Cerebellar cortex (tissue), 1 donor: ENCODE data around the gene FN1.

Experiments used
- DNase-seq: peaks from one replicate; pipeline ENCODE4 v3.0.0-alpha.2; 2015; ENCODE audit warnings: low spot score

Gene FN1

DNA sequence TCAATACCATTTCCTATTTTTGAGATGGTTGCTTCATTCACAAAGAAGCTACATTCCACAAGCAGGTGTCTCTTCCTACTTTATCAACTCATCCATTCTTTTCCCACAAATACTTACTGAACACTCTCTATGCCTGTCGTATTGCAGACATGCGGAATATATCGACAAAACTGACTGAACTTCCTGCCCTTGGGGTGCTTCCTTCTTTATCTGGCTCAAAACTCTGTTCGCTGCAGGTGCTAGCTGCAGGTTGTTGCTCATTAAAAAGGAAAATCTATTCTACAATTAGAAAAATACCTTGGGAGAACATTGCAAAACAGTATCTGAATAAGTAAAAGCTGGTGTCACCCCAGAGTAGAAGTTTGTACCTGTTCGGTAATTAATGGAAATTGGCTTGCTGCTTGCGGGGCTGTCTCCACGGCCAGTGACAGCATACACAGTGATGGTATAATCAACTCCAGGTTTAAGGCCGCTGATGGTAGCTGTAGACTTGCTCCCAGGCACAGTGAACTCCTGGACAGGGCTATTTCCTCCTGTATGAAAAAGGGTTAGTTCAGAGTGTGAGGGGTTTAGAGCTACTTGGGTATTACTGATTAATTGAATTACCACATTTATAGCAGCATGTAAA lies 52.1 kb downstream of the FN1 start:
- DNase-seq, result no peak

DNA sequence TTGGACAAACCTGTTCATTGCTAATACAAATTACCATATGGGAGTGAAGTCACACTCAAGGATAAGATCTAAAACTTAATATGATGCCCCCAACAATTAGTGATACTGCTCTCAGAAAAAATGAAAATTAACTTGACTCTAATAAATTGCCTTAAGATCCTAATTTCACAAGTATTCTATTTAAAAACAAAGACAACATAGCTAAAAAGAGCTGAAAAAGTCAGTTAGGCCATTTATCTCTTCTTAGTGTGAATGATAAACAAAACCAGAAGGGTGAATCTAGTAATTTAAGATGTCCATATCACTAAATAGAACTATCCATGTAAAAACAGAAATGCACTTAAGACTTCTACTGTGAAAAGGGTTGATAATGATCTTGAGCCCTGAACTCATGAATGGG lies 53.4 kb downstream of the FN1 start:
- DNase-seq, result no peak

DNA sequence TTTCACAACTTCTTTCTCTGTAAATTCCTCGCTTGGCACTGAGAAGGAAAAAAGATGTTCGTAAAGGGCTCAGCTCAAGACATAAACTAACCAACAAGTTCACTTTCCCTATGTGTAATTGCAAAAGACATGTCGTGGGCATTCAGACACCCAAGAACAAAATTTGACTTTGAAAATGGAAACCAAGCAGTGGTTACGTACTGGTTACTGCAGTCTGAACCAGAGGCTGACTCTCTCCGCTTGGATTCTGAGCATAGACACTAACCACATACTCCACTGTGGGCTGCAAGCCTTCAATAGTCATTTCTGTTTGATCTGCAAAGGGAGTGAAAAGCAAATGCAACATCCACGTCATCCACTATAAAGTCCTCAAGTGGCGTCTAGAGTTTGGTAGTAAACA lies 53.9 kb downstream of the FN1 start:
- DNase-seq, result no peak

DNA sequence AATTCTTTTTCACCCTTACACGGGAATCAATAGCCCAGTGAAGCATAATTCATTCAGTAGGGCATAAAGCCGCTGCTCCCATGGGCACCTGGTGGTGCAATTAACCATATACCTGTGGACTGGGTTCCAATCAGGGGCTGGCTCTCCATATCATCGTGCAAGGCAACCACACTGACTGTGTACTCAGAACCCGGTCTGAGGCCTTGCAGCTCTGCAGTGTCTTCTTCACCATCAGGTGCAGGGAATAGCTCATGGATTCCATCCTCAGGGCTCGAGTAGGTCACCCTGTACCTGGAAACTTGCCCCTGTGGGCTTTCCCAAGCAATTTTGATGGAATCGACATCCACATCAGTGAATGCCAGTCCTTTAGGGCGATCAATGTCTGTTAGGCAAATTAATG lies 55.2 kb downstream of the FN1 start:
- DNase-seq, result no peak

DNA sequence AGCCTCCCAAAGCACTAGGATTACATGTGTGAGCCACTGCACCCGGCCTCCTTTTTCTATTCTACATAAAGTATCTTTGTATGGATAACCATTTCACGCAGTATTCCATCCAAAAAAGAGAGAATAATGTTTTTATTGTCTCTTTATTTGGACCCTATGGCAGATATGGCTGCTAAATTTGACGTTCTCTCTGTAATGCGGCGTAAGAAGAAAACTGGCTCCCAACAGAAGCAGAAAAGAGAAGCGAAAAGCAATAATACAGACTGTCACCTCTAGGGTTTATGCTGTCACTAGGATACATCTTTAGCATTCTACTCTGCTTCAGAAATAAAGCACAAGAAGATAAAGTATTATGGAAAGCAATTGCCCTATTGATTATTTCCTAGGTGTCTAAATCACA lies 55.9 kb downstream of the FN1 start:
- no peak for DNase-seq

DNA sequence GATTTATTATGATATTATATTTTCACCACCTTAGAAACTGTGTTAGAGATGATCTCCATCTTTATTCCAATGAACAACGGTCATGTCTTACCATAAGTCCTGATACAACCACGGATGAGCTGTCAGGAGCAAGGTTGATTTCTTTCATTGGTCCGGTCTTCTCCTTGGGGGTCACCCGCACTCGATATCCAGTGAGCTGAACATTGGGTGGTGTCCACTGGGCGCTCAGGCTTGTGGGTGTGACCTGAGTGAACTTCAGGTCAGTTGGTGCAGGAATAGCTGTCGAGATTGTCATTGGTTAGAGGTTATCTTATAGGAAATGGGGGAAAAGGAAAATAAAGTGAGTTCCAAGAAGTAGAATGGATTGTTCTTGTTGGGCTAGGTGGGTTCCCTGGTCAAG lies 56.8 kb downstream of the FN1 start:
- DNase-seq, result no peak

DNA sequence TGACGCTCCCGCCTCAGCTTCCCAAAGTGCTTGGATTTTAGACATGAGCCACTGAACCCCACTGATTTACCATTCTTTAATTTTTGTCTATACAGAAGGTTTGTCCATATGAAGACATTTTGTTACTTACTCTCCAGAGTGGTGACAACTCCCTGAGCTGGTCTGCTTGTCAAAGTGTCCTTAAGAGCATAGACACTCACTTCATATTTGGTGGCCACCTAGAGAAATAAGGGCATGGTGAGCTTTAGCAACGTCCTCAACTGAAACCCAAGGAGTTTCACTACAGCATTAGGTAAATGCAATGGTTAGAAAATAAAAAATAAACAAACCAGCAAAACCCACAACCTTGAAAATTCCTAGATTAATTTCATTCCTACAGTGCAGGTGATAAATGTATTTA lies 57.8 kb downstream of the FN1 start:
- no peak for DNase-seq

DNA sequence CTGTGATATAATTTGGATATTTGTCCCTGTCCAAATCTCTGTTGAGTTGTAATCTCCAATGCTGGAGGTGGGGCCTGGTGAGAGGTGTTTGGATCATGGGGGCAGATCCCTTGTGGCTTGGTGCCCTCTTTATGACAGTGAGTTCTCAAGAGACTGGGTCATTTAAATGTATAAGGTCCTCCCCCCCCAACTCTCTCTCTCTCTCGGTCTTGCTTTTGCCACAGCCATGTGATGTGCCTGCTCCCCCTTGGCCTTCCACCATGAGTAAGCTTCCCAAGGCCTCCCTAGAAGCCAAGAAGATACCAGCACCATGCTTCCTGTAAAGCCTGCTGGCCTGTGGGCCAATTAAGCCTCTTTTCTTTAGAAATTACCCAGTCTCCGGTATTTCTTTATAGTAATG lies 58.6 kb downstream of the FN1 start:
- DNase-seq, result no peak

DNA sequence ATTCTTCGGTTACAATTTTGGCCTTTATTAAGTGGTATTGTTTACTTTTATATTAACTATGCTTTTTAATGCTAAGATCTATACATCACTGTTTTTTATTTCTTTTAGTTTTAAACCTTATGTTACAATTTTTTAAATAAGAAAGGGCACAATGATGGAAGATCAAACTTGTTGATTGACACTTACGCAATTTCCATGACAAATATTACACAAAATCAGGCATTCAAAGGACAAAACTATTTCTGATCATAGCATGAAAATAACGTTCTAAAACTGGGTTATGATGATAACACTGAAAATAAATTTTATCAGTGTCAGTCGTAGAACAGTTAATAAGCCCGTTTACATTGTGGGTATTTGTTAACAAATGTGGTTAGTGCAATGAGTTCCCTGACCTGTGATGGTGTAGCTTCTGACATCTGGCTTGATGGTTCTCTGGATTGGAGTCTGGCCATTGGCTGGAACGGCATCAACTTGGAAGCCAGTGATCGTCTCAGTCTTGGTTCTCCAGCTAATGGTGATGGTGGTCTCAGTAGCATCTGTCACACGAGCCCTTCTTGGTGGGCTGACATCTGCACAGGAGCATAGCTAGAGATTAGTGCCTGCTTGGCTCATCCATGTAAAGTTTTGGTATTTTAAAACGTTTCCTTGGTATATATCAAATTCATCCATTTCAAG lies 59.6 kb downstream of the FN1 start:
- DNase-seq, result no peak

DNA sequence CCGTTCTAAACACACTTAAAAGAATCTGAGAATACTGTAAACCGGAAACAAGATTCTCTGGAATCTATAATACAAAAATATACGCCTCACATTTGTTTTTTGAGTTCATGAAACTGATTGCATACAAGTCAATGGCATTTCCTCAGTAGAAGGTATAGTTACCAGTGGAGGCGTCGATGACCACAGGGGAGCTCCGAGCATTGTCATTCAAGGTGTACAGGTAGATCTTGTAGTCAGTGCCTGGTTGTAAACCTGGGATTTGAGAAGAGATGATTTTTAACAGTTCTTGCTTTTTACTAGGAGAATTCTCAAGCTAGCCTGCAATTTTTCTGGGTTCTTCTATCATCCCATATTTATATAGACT lies 60.4 kb downstream of the FN1 start:
- DNase-seq, result no peak

DNA sequence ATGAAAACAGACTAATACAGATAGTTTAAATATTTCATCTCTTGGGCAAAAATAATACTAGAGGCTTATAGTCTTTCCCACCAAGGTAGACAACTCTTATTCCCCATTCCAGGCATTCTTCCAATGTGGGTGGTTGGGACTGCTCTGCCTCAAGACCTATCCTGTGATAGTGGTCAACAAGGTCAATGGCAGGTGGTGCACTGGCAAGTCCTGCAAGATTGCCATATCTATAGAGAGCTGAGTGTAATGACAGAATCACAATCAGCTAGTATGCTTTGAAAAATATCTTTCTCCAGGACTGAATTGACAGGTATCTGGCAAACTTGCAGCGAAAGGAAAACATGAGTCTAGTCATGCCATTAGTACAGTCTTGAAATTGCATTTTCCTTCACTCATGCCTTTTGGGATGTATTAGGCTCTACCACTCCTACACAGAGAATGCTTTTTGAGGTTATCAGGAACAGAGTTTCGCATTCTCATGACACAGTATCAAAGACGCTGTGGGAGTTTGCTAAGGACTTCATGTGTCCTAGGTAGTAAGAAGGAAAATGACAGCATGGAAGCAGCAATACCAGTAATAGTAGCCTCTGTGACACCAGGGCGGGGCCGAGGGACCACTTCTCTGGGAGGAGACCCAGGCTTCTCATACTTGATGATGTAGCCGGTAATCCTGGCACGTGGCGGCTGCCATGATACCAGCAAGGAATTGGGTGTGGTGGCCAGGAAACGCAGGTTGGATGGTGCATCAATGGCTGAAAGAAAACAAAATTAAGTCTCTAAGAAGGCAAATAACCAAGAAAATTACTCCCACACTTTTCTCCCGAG lies 61.0 kb downstream of the FN1 start:
- no peak for DNase-seq

DNA sequence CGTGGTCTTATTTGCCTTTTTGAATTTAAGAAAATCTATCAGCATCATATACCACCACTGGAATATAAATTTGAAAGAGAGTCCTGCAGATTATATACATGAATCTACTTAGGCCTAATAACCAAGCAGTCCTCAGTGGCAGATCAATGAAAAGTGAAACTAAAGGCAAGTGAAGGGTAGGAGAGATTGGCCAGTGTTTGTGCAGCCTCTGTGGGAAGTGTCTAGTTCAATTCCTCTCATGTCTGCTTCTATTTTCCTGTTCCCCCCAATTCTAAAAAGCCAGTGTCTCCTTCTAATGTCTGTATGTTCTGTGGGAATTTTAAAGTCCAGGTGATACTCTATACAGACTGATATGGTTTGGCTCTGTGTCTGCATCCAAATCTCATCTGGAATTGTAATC lies 61.9 kb downstream of the FN1 start:
- no peak for DNase-seq

DNA sequence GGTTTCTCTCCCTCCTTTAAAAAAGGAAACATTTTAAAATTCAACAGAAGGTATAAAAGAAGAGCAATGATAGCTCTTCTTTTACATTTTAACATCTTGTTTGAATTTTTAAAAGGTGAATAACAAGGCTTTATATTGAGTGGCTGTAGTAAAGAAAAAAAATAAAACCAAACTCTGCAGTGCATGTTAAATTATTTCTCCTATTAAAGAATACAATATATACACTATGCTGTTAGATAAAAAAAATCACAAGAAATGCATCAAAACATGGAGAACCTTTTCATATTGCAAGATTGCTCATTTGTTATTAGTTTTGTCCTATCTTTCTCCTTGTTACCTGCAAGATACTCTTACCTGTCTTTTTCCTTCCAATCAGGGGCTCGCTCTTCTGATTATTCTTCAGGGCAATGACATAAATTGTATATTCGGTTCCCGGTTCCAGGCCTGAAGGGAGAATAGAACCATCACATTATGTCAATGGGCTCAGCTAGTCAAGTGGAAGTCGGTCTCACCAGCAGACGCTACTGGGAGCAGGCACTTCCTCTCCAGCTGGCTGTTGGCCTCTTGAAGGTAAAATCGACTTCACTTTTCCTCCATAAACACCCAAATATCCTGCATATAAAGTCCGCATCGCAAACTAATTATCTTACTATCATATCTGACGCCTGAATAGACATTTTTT lies 62.8 kb downstream of the FN1 start:
- DNase-seq, result no peak

DNA sequence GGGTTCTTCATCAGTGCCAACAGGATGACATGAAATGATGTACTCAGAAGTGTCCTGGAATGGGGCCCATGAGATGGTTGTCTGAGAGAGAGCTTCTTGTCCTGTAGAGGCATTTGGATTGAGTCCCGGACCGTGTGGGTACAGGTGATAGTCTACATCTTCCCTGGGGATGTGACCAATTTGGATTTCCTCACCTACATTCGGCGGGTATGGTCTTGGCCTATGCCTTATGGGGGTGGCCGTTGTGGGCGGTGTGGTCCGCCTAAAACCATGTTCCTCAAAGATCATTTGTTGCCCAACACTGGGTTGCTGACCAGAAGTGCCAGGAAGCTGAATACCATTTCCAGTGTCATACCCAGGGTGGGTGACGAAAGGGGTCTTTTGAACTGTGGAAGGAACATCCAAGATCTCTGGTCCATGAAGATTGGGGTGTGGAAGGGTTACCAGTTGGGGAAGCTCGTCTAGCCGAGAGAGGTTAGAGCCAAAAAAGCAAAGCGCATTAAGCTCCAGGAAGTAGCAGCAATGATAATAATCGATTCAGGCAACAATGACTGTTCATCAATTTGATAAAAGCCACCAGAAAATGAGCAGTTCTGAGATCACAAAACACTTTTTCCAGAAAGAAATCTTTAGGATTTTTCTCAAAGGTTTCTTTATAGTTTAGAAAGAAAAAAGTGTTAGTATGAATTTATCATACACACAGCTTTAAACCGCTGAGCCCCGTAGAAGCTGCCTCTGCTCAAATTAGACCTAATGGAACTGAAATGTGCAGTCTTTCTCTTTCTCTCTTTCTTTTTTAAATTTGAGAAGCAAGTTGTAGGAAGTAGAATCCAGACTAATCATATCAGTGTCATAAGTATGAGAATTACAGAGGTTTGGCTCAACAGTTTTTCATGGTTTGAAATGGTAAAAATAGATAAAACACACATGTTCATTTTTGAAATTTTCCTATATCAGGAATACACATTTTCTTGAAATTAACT lies 63.7 kb downstream of the FN1 start:
- DNase-seq, result no peak

DNA sequence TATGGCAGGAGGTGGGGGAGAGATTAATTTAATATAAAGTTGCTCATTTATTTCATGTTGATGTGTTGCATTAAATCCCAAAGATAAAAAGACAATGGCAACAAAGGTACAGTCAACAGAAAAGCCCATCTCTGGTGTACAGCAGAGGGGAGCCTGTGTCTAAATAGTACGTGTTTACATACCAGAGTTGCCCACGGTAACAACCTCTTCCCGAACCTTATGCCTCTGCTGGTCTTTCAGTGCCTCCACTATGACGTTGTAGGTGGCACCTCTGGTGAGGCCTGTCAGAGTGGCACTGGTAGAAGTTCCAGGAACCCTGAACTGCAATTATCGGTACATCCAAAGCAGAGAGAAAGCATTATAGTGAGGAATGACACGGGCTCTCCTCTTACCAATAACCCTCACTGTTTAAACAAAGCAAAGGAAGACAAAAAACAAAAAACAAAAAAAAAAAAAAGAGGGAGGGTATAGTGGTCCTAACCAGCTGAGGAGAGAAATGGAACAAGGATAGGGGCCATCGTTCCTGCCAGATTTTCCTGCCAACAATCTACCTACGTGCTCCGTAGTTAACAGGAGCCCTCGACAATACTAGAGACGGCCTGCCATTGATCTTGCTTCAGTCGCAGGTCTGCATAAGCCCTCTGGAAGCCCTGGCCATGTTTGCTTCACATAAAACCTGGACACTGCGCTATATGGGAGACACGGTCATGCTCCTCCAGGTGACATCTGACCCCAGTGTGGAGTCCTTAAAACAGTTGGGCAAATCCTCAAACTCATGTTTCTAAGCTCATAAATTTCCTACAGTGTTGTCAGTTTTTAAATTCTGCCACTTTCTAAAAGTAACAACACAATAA lies 65.5 kb downstream of the FN1 start:
- DNase-seq, result no peak

DNA sequence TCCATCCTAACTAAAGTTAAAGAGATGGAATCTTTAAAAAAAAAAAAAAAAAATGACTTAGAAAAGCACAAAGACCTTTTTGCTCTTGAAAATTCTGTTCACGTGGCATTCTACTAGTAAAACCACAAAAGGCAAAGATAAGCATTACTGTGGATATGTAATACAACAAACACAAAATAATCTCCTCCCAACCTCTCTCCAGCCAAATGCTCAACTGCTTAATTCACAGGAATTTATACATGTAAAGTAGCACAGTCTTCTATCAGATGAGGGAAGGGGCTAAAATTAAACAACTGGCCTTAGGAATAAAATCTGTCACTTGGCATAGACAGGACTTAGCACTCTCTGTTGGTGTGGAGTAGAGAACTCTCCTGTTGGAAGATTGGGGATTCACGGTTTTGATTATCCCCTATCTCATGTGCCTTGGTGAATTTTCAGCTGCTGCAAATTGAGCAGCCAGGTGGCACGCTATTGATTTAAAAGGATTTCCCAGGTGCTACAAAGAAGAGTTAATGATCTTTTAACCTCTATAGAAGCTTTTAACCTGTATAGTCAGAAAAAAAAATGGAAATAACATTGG lies 66.6 kb downstream of the FN1 start:
- DNase-seq, result no peak

DNA sequence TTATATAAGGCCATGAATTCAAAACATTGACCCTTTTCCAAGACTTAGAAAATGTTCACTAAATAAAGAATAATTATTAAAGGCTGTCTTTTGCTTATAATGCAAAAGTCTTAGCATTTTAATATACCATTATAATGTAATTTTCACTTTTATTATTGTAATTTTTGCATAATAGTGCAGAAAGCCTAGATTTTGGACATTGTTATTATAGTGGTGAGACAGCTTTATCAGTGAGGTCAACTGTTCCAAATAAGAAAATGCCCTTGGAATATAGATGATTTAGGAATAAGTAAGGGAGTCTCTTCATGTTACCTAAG lies 67.4 kb downstream of the FN1 start:
- no peak for DNase-seq

DNA sequence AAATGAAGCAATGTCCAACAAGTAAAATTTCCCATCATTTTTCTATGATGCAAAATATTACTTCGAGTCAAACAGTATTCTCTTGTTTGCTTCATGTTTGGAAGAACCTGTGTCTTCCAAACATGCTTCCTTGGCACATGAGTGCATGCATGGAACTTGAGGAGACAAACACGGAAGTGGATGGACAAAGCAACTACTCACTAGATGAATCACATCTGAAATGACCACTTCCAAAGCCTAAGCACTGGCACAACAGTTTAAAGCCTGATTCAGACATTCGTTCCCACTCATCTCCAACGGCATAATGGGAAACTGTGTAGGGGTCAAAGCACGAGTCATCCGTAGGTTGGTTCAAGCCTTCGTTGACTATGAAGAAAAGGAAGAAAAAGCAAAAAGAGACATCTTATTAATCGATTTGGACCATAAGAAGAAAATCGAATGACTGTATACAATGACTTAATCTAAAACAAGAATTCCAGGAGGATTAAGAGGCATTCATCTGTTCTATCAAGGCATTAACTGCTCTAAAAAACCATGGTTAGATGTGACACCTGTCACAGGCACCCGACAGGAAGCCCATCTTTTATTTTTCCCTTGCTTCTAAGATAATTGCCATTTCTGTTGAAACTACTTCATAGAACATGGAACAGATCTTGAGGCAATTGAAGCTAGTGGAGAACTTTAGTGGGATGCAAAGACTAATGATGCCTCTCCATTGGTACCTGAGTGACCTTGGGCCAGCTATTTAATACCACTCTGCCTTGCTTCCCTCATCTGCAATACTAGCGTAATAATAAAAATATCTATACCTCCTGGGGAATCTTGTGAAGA lies 68.0 kb downstream of the FN1 start:
- DNase-seq, result no peak

DNA sequence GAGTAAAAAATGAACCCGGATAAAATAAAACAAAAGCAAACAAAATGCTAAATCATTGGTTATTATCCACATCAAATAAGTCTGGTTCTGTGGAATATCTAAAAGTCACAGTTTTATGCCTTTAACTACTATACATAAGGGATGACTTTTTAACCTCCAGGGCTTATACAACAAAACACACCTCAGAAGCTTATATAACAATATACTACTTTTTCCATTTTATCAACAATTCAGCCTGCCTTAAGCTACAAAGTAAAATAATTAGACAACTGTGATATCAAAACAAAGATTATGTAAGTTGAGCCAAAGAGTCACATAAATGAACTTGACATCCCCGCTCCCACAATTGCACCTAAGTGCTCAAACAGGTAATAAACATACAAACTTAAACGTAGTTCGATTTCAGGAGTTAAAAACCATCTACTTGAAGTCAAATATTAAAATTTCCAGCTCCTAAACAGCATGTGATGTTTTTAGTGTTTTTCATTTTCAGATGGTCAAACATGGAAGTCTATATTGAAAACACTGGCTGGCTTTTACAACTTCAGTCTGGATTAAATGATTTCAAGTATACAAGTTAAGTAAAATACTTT lies 69.3 kb downstream of the FN1 start:
- no peak for DNase-seq
